Vagina (tissue), 2 donors: ENCODE data around the gene GPR55.

Experiments used
- POLR2A ChIP-seq, 2 donors: fragments of 450-650 bp; IDR thresholded peaks; one replicate each; pipeline ENCODE4 v1.6.1; 2017; ENCODE audit warnings: antibody characterized with exemption in 2 of 2, mild to moderate bottlenecking in 2 of 2, moderate library complexity in 2 of 2
- POLR2AphosphoS5 ChIP-seq, 2 donors: sonication (generic); formaldehyde crosslinking; IDR thresholded peaks; one replicate each; pipeline ENCODE4 v1.9.0; 2017; ENCODE audit warnings: antibody characterized with exemption in 2 of 2, mild to moderate bottlenecking in 2 of 2, low read depth in 1 of 2; ENCODE audit not compliant: insufficient read depth in 1 of 2
- TF ChIP-seq, protein P1 (sequence below), 3 experiments: fragments of 450-650 bp in 2 of 3; fragments of 200-600 bp in 1 of 3; sonication (generic) in 1 of 3; IDR thresholded peaks; one replicate each; pipeline ENCODE4 v1.5.1; 2017 to 2019; ENCODE audit warnings: antibody characterized with exemption in 3 of 3, mild to moderate bottlenecking in 2 of 3, moderate library complexity in 2 of 3

DNA sequence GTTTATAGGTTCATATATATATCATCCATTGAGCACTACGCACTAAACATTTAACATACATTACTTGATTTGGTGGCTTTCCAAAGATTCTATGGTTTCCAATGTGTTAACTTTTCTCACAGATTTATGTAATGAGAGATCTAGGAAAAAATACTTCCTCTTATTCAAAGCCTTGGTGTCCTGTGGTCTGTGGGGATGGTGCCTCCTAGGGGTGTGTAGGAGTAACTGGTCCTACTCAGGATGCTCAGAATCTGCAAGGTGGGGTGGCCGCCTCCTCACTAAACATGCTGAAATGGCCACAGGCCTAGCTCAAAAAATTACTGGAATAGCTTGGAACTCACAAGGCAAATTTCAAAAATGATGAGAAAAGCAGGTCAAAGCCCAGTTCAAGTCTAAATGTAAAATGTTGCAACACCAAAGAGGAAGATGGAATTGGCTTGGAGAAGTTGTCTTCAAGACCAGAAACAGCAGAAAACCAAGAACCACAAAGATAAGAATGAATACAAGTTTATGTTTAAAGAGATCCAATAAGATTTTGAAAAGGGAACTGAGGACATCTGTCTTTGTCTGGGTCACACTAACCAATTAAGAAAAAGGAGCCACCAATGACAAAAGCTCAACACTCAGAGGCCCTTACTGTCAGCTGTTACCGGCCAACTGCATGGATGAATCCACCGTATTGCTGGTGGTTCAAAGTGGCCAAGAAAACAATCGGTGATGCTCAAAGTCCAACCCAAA, 11.5 kb downstream of the GPR55 start:
- TF ChIP-seq, protein P1, sequence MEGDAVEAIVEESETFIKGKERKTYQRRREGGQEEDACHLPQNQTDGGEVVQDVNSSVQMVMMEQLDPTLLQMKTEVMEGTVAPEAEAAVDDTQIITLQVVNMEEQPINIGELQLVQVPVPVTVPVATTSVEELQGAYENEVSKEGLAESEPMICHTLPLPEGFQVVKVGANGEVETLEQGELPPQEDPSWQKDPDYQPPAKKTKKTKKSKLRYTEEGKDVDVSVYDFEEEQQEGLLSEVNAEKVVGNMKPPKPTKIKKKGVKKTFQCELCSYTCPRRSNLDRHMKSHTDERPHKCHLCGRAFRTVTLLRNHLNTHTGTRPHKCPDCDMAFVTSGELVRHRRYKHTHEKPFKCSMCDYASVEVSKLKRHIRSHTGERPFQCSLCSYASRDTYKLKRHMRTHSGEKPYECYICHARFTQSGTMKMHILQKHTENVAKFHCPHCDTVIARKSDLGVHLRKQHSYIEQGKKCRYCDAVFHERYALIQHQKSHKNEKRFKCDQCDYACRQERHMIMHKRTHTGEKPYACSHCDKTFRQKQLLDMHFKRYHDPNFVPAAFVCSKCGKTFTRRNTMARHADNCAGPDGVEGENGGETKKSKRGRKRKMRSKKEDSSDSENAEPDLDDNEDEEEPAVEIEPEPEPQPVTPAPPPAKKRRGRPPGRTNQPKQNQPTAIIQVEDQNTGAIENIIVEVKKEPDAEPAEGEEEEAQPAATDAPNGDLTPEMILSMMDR (IDR thresholded peaks at IDR 0.05), result no peak
- TF ChIP-seq POLR2AphosphoS5 (IDR thresholded peaks at IDR 0.05; ENCODE audit: insufficient read depth in 1 of 2, low read depth in 1 of 2) (no peak), POLR2A (IDR thresholded peaks at IDR 0.05) (no peak)
